Measurements from ENCODE around the gene TWNK.

TWNK gene

DNA sequence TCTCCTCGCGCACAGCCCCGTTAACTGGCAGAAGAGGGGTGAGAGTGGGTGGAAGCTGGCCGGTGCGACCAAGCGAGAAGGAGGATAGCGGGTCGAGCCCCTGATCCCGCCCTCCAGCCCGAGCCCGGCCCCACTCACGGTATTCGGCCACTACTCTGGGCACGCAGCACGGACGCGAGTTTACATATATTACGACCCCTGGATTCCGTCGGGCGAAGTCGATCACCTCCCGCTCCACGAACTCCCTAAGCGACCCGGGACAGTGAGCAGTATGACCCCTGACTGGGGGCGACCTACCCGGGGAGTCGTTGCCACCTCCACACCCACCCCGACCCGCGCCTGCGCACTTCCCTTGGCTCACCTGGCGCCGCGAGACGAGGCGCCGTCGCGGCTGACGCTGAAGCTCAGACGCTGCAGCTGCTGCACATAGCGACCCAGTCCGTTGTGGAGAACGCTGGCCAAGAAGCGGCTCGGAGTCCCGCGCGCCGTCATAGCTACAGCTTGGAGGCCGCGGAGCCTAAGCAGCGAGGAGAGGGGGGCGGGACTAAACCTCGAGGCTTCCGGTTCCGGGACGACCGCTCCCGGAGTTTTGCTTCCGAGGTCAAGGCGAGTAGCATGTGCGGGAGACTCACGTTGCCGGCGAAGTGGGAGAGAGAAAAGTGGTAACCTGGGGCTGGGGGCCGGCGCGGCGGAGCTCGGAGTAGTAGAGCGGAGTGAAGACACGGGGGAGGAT lies at the start of gene TWNK, which contains the start of gene MRPL43:
Gene TWNK, plus strand, starts transcription at position 592 of the 733 bp plus-strand sequence. CDS start 668 bp downstream, outside the sequence.
Gene MRPL43, minus strand, starts transcription at position 546 of the 733 bp plus-strand sequence. Its CDS starts 54 bp downstream, at position 492.
- Histone ChIP-seq H3K9me3 (ENCODE audit: insufficient read depth, low read length) (no peaks in the 10 kb centered on the region), H3K27ac (ENCODE audit: low read length) (peak within 1 kb of the TSS; percentile 60), H3K4me1 (ENCODE audit: low read length) (peaks cover 18% of the 10 kb centered on the region), H3K4me3 (ENCODE audit: low read length) (peak within 1 kb of the TSS; percentile 93), H3K9ac (ENCODE audit: low read length) (peak within 1 kb of the TSS; percentile 76), H2AFZ (ENCODE audit: low read depth, low read length) (peak within 1 kb of the TSS; percentile 88; the same call in 1 of the 2 replicates), H4K20me1 (ENCODE audit: insufficient read depth, low read length) (no peaks in the 10 kb centered on the region), H3K36me3 (replicated peaks; ENCODE audit: low read depth, low read length) (peaks cover 19% of the 10 kb centered on the region), H3K27me3 (ENCODE audit: low read depth, low read length) (no peaks in the 10 kb centered on the region), H3K79me2 (ENCODE audit: low read length) (peaks cover 57% of the 10 kb centered on the region), H3K4me2 (ENCODE audit: low read length) (peak within 1 kb of the TSS; percentile 96)
- TF ChIP-seq, protein P1, sequence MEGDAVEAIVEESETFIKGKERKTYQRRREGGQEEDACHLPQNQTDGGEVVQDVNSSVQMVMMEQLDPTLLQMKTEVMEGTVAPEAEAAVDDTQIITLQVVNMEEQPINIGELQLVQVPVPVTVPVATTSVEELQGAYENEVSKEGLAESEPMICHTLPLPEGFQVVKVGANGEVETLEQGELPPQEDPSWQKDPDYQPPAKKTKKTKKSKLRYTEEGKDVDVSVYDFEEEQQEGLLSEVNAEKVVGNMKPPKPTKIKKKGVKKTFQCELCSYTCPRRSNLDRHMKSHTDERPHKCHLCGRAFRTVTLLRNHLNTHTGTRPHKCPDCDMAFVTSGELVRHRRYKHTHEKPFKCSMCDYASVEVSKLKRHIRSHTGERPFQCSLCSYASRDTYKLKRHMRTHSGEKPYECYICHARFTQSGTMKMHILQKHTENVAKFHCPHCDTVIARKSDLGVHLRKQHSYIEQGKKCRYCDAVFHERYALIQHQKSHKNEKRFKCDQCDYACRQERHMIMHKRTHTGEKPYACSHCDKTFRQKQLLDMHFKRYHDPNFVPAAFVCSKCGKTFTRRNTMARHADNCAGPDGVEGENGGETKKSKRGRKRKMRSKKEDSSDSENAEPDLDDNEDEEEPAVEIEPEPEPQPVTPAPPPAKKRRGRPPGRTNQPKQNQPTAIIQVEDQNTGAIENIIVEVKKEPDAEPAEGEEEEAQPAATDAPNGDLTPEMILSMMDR (IDR thresholded peaks at IDR 0.05; ENCODE audit: low read depth, low read length) = no peak
- no peak for TF ChIP-seq EZH2phosphoT487 (IDR thresholded peaks at IDR 0.05; ENCODE audit: low read depth)

DNA sequence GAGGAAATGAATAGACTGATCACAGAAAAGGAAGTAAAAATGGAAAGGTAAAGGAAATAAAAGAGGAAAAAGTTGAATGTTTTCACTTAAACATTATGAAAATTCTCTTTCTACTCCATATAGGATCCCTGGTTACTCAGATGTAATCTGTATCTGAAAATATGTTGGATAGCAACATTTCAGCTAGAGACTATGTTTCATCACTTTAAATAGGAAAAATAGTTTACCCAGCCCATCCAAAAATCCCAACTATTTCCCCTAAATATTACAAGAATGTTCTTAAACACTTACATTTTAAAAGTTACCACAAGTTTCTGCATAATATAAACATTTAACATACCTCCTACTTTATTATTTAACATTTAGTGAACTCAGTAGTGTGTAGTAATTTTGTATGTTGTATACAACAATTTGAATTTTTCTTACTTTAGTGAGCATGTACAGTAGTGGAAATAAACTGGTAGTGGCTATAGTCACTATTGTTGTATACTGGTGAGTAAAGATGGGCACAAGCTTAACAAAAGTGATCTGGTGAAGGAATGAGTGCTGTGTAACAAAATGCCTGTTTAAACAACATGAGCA lies 47.5 kb upstream of the TWNK start:
- Histone ChIP-seq H3K79me2 (ENCODE audit: low read length) (no peaks in the 10 kb centered on the region), H3K27me3 (ENCODE audit: low read depth, low read length) (no peaks in the 10 kb centered on the region), H3K4me2 (ENCODE audit: low read length) (no peak overlapping the region), H3K36me3 (replicated peaks; ENCODE audit: low read depth, low read length) (peaks cover 13% of the 10 kb centered on the region), H4K20me1 (ENCODE audit: insufficient read depth, low read length) (no peaks in the 10 kb centered on the region), H3K27ac (ENCODE audit: low read length) (no peak overlapping the region), H3K4me3 (ENCODE audit: low read length) (no peak overlapping the region), H2AFZ (ENCODE audit: low read depth, low read length) (no peak overlapping the region), H3K9ac (ENCODE audit: low read length) (no peak overlapping the region), H3K4me1 (ENCODE audit: low read length) (no peaks in the 10 kb centered on the region), H3K9me3 (ENCODE audit: insufficient read depth, low read length) (no peaks in the 10 kb centered on the region)
- TF ChIP-seq, protein P1 (IDR thresholded peaks at IDR 0.05; ENCODE audit: low read depth, low read length) = no peak
- TF ChIP-seq EZH2phosphoT487 (IDR thresholded peaks at IDR 0.05; ENCODE audit: low read depth) = no peak

DNA sequence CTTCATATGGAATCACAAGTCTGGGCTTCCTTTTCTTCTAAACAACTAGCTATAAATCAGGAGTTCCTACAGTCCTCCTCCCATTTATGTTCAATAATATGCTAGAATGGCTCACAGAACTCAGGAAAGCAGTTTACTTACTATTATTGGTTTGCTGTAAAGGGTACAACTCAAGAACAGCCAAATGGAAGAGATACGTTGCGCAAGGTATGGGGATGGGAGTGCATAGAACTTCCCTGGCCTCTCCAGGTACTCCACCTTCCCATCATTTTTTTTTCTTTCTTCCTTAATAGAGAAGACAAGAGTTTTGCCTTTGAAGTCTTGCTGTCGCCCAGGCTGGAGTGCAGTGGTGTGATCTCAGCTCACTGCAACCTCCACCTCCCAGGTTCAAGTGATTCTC lies 45.1 kb upstream of the TWNK start:
- Histone ChIP-seq H3K27me3 (ENCODE audit: low read depth, low read length) (no peaks in the 10 kb centered on the region), H3K79me2 (ENCODE audit: low read length) (no peaks in the 10 kb centered on the region), H3K27ac (ENCODE audit: low read length) (no peak overlapping the region), H3K4me2 (ENCODE audit: low read length) (no peak overlapping the region), H2AFZ (ENCODE audit: low read depth, low read length) (no peak overlapping the region), H3K9ac (ENCODE audit: low read length) (no peak overlapping the region), H3K4me1 (ENCODE audit: low read length) (no peaks in the 10 kb centered on the region), H3K4me3 (ENCODE audit: low read length) (no peak overlapping the region), H3K9me3 (ENCODE audit: insufficient read depth, low read length) (no peaks in the 10 kb centered on the region), H4K20me1 (ENCODE audit: insufficient read depth, low read length) (no peaks in the 10 kb centered on the region), H3K36me3 (replicated peaks; ENCODE audit: low read depth, low read length) (peaks cover 13% of the 10 kb centered on the region)
- no peak for TF ChIP-seq EZH2phosphoT487 (IDR thresholded peaks at IDR 0.05; ENCODE audit: low read depth)
- TF ChIP-seq, protein P1 (IDR thresholded peaks at IDR 0.05; ENCODE audit: low read depth, low read length) = no peak

DNA sequence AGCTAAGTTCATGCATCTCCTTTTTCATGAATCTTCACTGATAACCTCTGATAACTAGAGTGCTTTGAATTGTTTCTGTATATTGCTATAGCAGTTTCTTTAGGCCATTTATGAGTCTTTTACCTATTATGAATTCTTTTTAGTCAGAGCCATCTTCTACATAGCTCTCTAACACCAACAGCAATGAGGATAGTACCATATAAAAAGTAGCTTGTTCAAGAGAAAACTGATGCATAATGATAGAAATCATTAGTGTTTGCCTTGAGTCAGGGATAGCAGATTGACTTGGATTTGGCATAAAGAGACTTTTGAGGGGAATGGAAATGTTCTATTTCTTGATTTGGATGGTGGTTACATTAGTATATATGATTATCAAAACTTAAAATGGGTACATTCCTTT lies 43.8 kb upstream of the TWNK start:
- Histone ChIP-seq H3K9ac (ENCODE audit: low read length) (no peak overlapping the region), H3K79me2 (ENCODE audit: low read length) (no peaks in the 10 kb centered on the region), H3K4me3 (ENCODE audit: low read length) (no peak overlapping the region), H3K27ac (ENCODE audit: low read length) (no peak overlapping the region), H3K4me2 (ENCODE audit: low read length) (no peak overlapping the region), H3K4me1 (ENCODE audit: low read length) (no peaks in the 10 kb centered on the region), H3K9me3 (ENCODE audit: insufficient read depth, low read length) (no peaks in the 10 kb centered on the region), H4K20me1 (ENCODE audit: insufficient read depth, low read length) (no peaks in the 10 kb centered on the region), H2AFZ (ENCODE audit: low read depth, low read length) (no peak overlapping the region), H3K27me3 (ENCODE audit: low read depth, low read length) (no peaks in the 10 kb centered on the region), H3K36me3 (replicated peaks; ENCODE audit: low read depth, low read length) (peaks cover 10% of the 10 kb centered on the region)
- TF ChIP-seq, protein P1 (IDR thresholded peaks at IDR 0.05; ENCODE audit: low read depth, low read length) = no peak
- TF ChIP-seq EZH2phosphoT487 (IDR thresholded peaks at IDR 0.05; ENCODE audit: low read depth) = no peak

Measured in OCI-LY3 (cell line).